Prostate gland (tissue), 2 donors: ENCODE results near the gene SCGB1A1. TPM values are rescaled to one million over a fixed set of nuclear protein-coding genes. Genes with fewer than 3 reads are reported as not detected.
A peak's percentile ranks its signal among the peaks of the same experiment; 100 is the strongest.
"Not testable (repeated sequence)": the region's sequence is repeated elsewhere in the genome, so short reads cannot be mapped to it uniquely, and the experiment has no call there.

ENCODE experiments used
- DNase-seq: peaks from one replicate; pipeline ENCODE4 v3.0.0-alpha.2; 2019; ENCODE audit warnings: low spot score
- H3K27ac ChIP-seq, 2 donors: fragments of 200-600 bp; sonication (generic); 2 replicates each; pipeline ENCODE4 v1.5.1; 2017 to 2019
- H3K27me3 ChIP-seq: fragments of 200-600 bp; sonication (generic); replicated peaks from 2 replicates; pipeline ENCODE4 v1.5.1; 2019; ENCODE audit not compliant: insufficient read depth
- H3K36me3 ChIP-seq, 2 donors: fragments of 200-600 bp; sonication (generic); 1 replicate in 1 of 2; 2 replicates in 1 of 2; pipeline versions ENCODE4 v1.5.1 to v1.8.1; 2017 to 2019
- H3K4me1 ChIP-seq: fragments of 200-600 bp; sonication (generic); replicated peaks from 2 replicates; pipeline ENCODE4 v1.5.1; 2019
- H3K4me3 ChIP-seq, 2 donors: fragments of 200-600 bp; sonication (generic); 2 replicates each; pipeline ENCODE4 v1.5.1; 2017 to 2019
- H3K9me3 ChIP-seq: fragments of 200-600 bp; sonication (generic); 2 replicates; pipeline ENCODE4 v1.5.1; 2017
- POLR2A ChIP-seq: fragments of 450-650 bp; IDR thresholded peaks from one replicate; pipeline ENCODE4 v1.6.1; 2016; ENCODE audit warnings: antibody characterized with exemption, mild to moderate bottlenecking
- POLR2AphosphoS5 ChIP-seq: sonication (generic); formaldehyde crosslinking; IDR thresholded peaks from one replicate; pipeline ENCODE4 v1.6.1; 2017; ENCODE audit warnings: antibody characterized with exemption
- whole genome bisulfite sequencing: methylation state at CpG from one replicate; pipeline ENCODE4 v1.1.5; 2018; 5-methylcytosine and 5-hydroxymethylcytosine counted together
- intact Hi-C: fragments of 100-400 bp; cut with DNase I; formaldehyde crosslinking; loops from one replicate; pipeline ENCODE4 v1.14.2; 2022
- total RNA-seq, 2 donors: library from RNA; depleted of rRNA; stranded (reverse); fragments of >200 nt; gene quantifications; one replicate each; pipeline ENCODE4 v1.1.0, GENCODE V29; 2016
- TF ChIP-seq, protein P1 (sequence below), 4 experiments: fragments of 200-600 bp in 2 of 4; fragments of 450-650 bp in 2 of 4; sonication (generic) in 2 of 4; IDR thresholded peaks; 1 replicate in 3 of 4; 2 replicates in 1 of 4; pipeline ENCODE4 v1.5.1; 2016 to 2019; ENCODE audit warnings: antibody characterized with exemption in 4 of 4, mild to moderate bottlenecking in 2 of 4, moderate library complexity in 2 of 4

Gene SCGB1A1
- total RNA-seq, 2 donors from 2014 or later, result 6.8 to 203 TPM

DNA sequence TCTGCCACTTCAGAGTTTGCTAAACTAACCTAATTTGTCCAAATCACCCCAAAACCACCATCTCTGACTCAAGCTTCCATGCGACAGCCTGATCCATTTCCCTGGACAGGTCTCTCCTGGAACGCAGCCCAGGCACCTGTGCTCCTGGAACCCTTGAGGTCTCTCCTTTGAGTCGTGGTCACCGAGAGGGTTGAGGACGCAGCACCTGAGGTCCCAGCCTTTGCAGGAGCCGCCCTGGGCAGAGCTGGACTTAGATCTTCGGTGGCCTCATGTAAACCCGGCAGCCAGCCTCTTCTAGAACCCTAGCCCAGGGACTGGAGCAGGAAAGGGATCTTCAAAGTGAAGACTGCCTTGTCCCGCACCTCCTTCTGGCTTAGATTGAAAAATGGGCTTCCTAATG lies 44.0 kb upstream of the SCGB1A1 start:
- Histone ChIP-seq H3K27ac (no peak overlapping the region), H3K36me3 (no peaks in the 10 kb centered on the region), H3K4me1 (no peaks in the 10 kb centered on the region), H3K9me3 (no peaks in the 10 kb centered on the region), H3K4me3 (no peak overlapping the region), H3K27me3 (no peaks in the 10 kb centered on the region)
- 97% methylated on average over 9 of the region's 9 CpGs for WGBS
- intact Hi-C loops, result loop anchor here (5.0 kb wide), 1 partner anchor 38 kb away; the partner anchor contains the start of gene ASRGL1
- no peak for DNase-seq
- TF ChIP-seq, protein P1, sequence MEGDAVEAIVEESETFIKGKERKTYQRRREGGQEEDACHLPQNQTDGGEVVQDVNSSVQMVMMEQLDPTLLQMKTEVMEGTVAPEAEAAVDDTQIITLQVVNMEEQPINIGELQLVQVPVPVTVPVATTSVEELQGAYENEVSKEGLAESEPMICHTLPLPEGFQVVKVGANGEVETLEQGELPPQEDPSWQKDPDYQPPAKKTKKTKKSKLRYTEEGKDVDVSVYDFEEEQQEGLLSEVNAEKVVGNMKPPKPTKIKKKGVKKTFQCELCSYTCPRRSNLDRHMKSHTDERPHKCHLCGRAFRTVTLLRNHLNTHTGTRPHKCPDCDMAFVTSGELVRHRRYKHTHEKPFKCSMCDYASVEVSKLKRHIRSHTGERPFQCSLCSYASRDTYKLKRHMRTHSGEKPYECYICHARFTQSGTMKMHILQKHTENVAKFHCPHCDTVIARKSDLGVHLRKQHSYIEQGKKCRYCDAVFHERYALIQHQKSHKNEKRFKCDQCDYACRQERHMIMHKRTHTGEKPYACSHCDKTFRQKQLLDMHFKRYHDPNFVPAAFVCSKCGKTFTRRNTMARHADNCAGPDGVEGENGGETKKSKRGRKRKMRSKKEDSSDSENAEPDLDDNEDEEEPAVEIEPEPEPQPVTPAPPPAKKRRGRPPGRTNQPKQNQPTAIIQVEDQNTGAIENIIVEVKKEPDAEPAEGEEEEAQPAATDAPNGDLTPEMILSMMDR (IDR thresholded peaks at IDR 0.05), result no peak
- TF ChIP-seq POLR2AphosphoS5 (no peak), POLR2A (no peak)

- WGBS, result 1% methylated on average over 9 of the region's 9 CpGs
- H3K4me1 ChIP-seq, intact Hi-C loops, H3K9me3 ChIP-seq, H3K36me3 ChIP-seq, H3K4me3 ChIP-seq, H3K27ac ChIP-seq, H3K27me3 ChIP-seq: not testable (repeated sequence)
- DNase-seq, result peak; percentile 43
- TF ChIP-seq, protein P1 (IDR thresholded peaks at IDR 0.05), result peak in 3 of 4 experiments; percentile 33 to 51 (median 46)
Measured at GRCh38 chr11:62378459-62379063, 40.3 kb upstream of the SCGB1A1 start.

GRCh38 chr11:62379586-62379985 lies 39.2 kb upstream of the SCGB1A1 start:
- H3K36me3 ChIP-seq, DNase-seq, H3K27ac ChIP-seq, H3K9me3 ChIP-seq, H3K4me3 ChIP-seq, H3K4me1 ChIP-seq, H3K27me3 ChIP-seq, intact Hi-C loops: not testable (repeated sequence)
- WGBS, result 24% methylated on average over 2 of the region's 2 CpGs

- not testable (repeated sequence) for H3K9me3 ChIP-seq, H3K27me3 ChIP-seq, H3K4me3 ChIP-seq, H3K4me1 ChIP-seq, H3K36me3 ChIP-seq
- TF ChIP-seq POLR2AphosphoS5, result peak; percentile 67
- TF ChIP-seq, protein P1 (IDR thresholded peaks at IDR 0.05), result peak; percentile 68 to 98 (median 86)
- 3% methylated on average over 12 of the region's 12 CpGs for WGBS
- DNase-seq, result peak; percentile 58
- intact Hi-C loops, result loop anchor here (5.0 kb wide), 1 partner anchor 316 kb away; no protein-coding TSS in a partner anchor
- peak overlapping the region; percentile 38 to 76 for H3K27ac ChIP-seq
Measured at GRCh38 chr11:62380821-62381245, 38.0 kb upstream of the SCGB1A1 start.

DNA sequence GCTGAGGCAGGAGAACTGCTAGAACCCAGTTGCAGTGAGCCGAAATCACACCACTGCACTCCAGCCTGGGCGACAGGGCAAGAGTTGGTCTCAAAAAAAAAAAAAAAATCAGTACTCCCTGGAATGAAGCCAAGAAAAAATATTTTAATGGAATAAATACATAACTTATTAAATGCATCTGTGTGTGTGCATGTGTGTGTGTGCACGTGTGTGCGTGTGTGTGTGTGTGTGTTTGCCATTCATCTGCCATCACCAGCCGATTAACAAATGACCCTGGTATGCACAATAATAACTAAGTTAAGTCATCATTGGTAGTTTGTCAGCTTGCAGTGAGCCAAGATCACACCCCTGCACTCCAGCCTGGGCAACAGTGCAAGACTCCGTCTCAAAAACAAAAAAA lies 35.0 kb upstream of the SCGB1A1 start:
- no peak overlapping the region for H3K4me3 ChIP-seq
- H3K4me1 ChIP-seq, result peaks cover 8% of the 10 kb centered on the region
- 49% methylated on average over 6 of the region's 6 CpGs for WGBS
- H3K36me3 ChIP-seq, result no peaks in the 10 kb centered on the region
- intact Hi-C loops, result loop anchor here (5.0 kb wide), 1 partner anchor 313 kb away; no protein-coding TSS in a partner anchor
- H3K27ac ChIP-seq, result no peak overlapping the region
- TF ChIP-seq, protein P1 (IDR thresholded peaks at IDR 0.05), result no peak
- TF ChIP-seq POLR2A (no peak), POLR2AphosphoS5 (no peak)
- no peaks in the 10 kb centered on the region for H3K27me3 ChIP-seq
- H3K9me3 ChIP-seq, result no peaks in the 10 kb centered on the region
- DNase-seq, result no peak

- H3K4me1 ChIP-seq, H3K4me3 ChIP-seq, intact Hi-C loops, H3K9me3 ChIP-seq, H3K36me3 ChIP-seq, H3K27ac ChIP-seq, DNase-seq, H3K27me3 ChIP-seq: not testable (repeated sequence)
- 95% methylated on average over 3 of the region's 3 CpGs for WGBS
Measured at GRCh38 chr11:62386083-62386482, 32.8 kb upstream of the SCGB1A1 start.
